ENCODE data around the gene E4F1. TPM values are rescaled to one million over a fixed set of nuclear protein-coding genes. Genes with fewer than 3 reads are reported as not detected.

E4F1 gene
- total and polyA plus RNA-seq, 10 of the 15 experiments (the other 5 are each of a cell fraction or from before 2014, with no cell fraction given): 0.23 to 36.5 (median 14.5) TPM

GRCh38 chr16:2243781-2244180 is 20.4 kb downstream of the E4F1 start:
- ChIA-PET RAD21 (ENCODE audit: unreplicated experiment) (interaction anchor here (1.0 kb wide), 1 partner anchor 117 kb away, joined by 3 read pairs; no protein-coding TSS in a partner anchor), SMC1A (ENCODE audit: uncharacterized antibody, unreplicated experiment) (no interaction called here), POLR2A (no interaction called here), CTCF (no interaction called here)
- no peak for DNase-seq (ENCODE audit: low read depth, low spot score)
- WGBS (ENCODE audit: insufficient coverage, insufficient replicate concordance, low lambda C conversion rate, missing lambda C conversion rate): 90% methylated on average over 11 of the region's 11 CpGs
- Histone ChIP-seq H3K9me3 (replicated peaks; ENCODE audit: control insufficient read depth, insufficient read depth, low read length) (no peaks in the 10 kb centered on the region), H3K27ac (ENCODE audit: control insufficient read depth, insufficient read depth) (no peak overlapping the region), H3K36me3 (ENCODE audit: control insufficient read depth in 2 of 2, insufficient read depth in 2 of 2, low read length in 1 of 2) (peaks cover 0 to 22% of the 10 kb centered on the region in 2 experiments; a peak in 2 of 4 replicates), H3K79me2 (ENCODE audit: control insufficient read depth, insufficient read depth, low read length) (no peaks in the 10 kb centered on the region; the same call in 1 of the 2 replicates), H2AFZ (ENCODE audit: control insufficient read depth, low read depth, low read length) (no peak overlapping the region), H3K9ac (ENCODE audit: control insufficient read depth, insufficient read depth, low read length) (no peak overlapping the region), H3K27me3 (replicated peaks in 1 of 2; ENCODE audit: control insufficient read depth in 2 of 2, insufficient read depth in 2 of 2, low read length in 1 of 2) (no peaks in the 10 kb centered on the region), H3K4me2 (ENCODE audit: control insufficient read depth, insufficient read depth) (no peak overlapping the region), H3K4me3 (no peak overlapping the region), H3K4me1 (ENCODE audit: control insufficient read depth, insufficient read depth, low read length) (no peaks in the 10 kb centered on the region), H4K20me1 (ENCODE audit: control insufficient read depth, insufficient read depth) (no peaks in the 10 kb centered on the region)
- no TSS peak for BruUV-seq (replicated peaks)
- no peak for TF ChIP-seq ZBED1 (IDR thresholded peaks at IDR 0.05; ENCODE audit: borderline replicate concordance)
- ATAC-seq: no peak
- FAIRE-seq: no peak
- in situ Hi-C loops (cut with MboI): no loop called here
- intact Hi-C loops (cut with micrococcal nuclease; ENCODE audit: unreplicated experiment): no loop called here

- DNase-seq (ENCODE audit: low read depth, low spot score) (no peak), FAIRE-seq (no peak), ATAC-seq (no peak)
- CTCF ChIA-PET: no interaction called here
- Histone ChIP-seq H4K20me1 (ENCODE audit: control insufficient read depth, insufficient read depth) (no peaks in the 10 kb centered on the region), H3K27me3 (replicated peaks in 1 of 2; ENCODE audit: control insufficient read depth in 2 of 2, insufficient read depth in 2 of 2, low read length in 1 of 2) (no peaks in the 10 kb centered on the region), H2AFZ (ENCODE audit: control insufficient read depth, low read depth, low read length) (no peak overlapping the region), H3K4me1 (ENCODE audit: control insufficient read depth, insufficient read depth, low read length) (no peaks in the 10 kb centered on the region), H3K4me3 (no peak overlapping the region), H3K9me3 (replicated peaks; ENCODE audit: control insufficient read depth, insufficient read depth, low read length) (no peaks in the 10 kb centered on the region), H3K79me2 (ENCODE audit: control insufficient read depth, insufficient read depth, low read length) (peaks cover 1% of the 10 kb centered on the region; the same call in 1 of the 2 replicates), H3K36me3 (ENCODE audit: control insufficient read depth in 2 of 2, insufficient read depth in 2 of 2, low read length in 1 of 2) (peaks cover 0 to 22% of the 10 kb centered on the region in 2 experiments; a peak in 2 of 4 replicates), H3K27ac (ENCODE audit: control insufficient read depth, insufficient read depth) (no peak overlapping the region), H3K4me2 (ENCODE audit: control insufficient read depth, insufficient read depth) (no peak overlapping the region), H3K9ac (ENCODE audit: control insufficient read depth, insufficient read depth, low read length) (no peak overlapping the region)
- intact Hi-C loops (cut with micrococcal nuclease; ENCODE audit: unreplicated experiment) (no loop called here), in situ Hi-C loops (cut with MboI) (no loop called here)
- RAD21 ChIA-PET (ENCODE audit: unreplicated experiment): interaction anchor here (1.0 kb wide), 1 partner anchor 116 kb away, joined by 3 read pairs; no protein-coding TSS in a partner anchor
- BruUV-seq (replicated peaks): no TSS peak
- POLR2A ChIA-PET: no interaction called here
- WGBS (ENCODE audit: insufficient coverage, insufficient replicate concordance, low lambda C conversion rate, missing lambda C conversion rate): 86% methylated on average over 17 of the region's 17 CpGs
- SMC1A ChIA-PET (ENCODE audit: uncharacterized antibody, unreplicated experiment): no interaction called here
- TF ChIP-seq KDM1A (IDR thresholded peaks at IDR 0.05; ENCODE audit: borderline replicate concordance) (no peak), REST (IDR thresholded peaks at IDR 0.05; ENCODE audit: low read depth, low read length) (no peak), MXI1 (IDR thresholded peaks at IDR 0.05; ENCODE audit: low read depth, low read length) (no peak), MEF2B (IDR thresholded peaks at IDR 0.05; ENCODE audit: partially characterized antibody, poor library complexity, severe bottlenecking) (no peak), SMARCA5 (IDR thresholded peaks at IDR 0.05) (no peak), CTCF (IDR thresholded peaks at IDR 0.05 in 2 of 3, conservative IDR thresholded peaks at IDR 0.05 in 1 of 3; ENCODE audit: control insufficient read depth in 2 of 3, extremely low read depth in 1 of 3, insufficient read depth in 1 of 3, low read depth in 3 of 3, low read length in 3 of 3) (no peak), MYB (IDR thresholded peaks at IDR 0.05; ENCODE audit: borderline replicate concordance, low read depth, low read length) (no peak), SMAD1 (IDR thresholded peaks at IDR 0.05; ENCODE audit: low read depth, partially characterized antibody) (no peak), HDAC2 (IDR thresholded peaks at IDR 0.05) (no peak), E2F4 (IDR thresholded peaks at IDR 0.05; ENCODE audit: low read depth, low read length) (no peak), GABPA (IDR thresholded peaks at IDR 0.05; ENCODE audit: low read depth) (no peak)
Measured at GRCh38 chr16:2244301-2244700, 20.9 kb downstream of the E4F1 start.
